GM12891 (cell line): ENCODE measurements around the gene ITPKC.

Source experiments
- PAX5 ChIP-seq: IDR thresholded peaks from 2 replicates; pipeline ENCODE4 v1.6.1; 2011; ENCODE audit warnings: low read length, moderate library complexity, mild to moderate bottlenecking; ENCODE audit not compliant: insufficient read depth, severe bottlenecking
- POLR2A ChIP-seq: IDR thresholded peaks from 2 replicates; pipeline ENCODE4 v1.6.1; 2011; ENCODE audit warnings: low read depth, low read length, control low read depth
- POLR2AphosphoS5 ChIP-seq: IDR thresholded peaks from 2 replicates; pipeline ENCODE4 v1.6.1; 2011; ENCODE audit warnings: low read depth, low read length, control low read depth
- SPI1 ChIP-seq: IDR thresholded peaks from 2 replicates; pipeline ENCODE4 v1.6.1; 2011; ENCODE audit warnings: low read depth, low read length, control low read depth
- TAF1 ChIP-seq: IDR thresholded peaks from 2 replicates; pipeline ENCODE4 v1.6.1; 2011; ENCODE audit warnings: low read depth, low read length, control low read depth

DNA sequence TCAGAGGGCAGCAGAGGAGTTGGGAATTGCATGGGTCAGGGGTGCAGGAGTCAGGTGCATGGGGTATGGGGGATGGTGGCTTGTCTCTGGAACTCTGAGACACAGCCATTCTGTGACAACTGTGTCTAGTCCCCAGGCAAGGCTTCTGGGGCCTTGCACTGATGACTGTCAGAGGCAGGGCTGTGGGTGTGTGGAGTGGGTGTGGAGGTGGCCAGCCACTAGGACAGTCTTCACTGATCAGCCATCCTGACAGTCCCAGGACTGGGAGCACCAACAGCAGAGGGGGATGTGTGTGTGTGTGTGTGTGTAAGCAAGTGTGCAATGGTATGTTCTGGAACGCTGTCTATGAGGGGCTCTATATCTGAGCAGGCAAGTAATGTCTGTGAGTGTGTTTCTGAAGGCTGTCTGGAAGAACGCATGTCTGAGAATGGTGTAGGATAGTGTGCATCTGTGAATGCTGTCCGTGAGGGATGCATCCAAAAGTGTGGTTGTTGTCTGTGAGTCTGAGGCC, 31.8 kb upstream of the ITPKC start:
- TF ChIP-seq POLR2AphosphoS5: no peak
- no peak for TF ChIP-seq TAF1
- TF ChIP-seq POLR2A: no peak
- no peak for TF ChIP-seq SPI1
- no peak for TF ChIP-seq PAX5
